Body of pancreas (tissue), 4 donors: Measurements from ENCODE around the gene IL1F10. TPM values are rescaled to one million over a fixed set of nuclear protein-coding genes. Genes with fewer than 3 reads are reported as not detected.

Experiments used
- ATAC-seq: fragments of 150-250 bp; one replicate; pipeline ENCODE4 v1.9.1; 2016
- DNase-seq, 4 donors: peaks; one replicate each; pipeline ENCODE4 v3.0.0-alpha.2; 2019
- H3K27ac ChIP-seq, 4 donors: fragments of 200-600 bp; sonication (generic); 1 replicate in 3 of 4; 2 replicates in 1 of 4; pipeline versions ENCODE4 v1.5.1 to v1.6.1; 2016 to 2019; ENCODE audit warnings: mild to moderate bottlenecking in 1 of 4, mixed read lengths in 1 of 4, moderate library complexity in 1 of 4
- H3K27me3 ChIP-seq, 2 donors: fragments of 200-600 bp; sonication (generic); one replicate each; pipeline ENCODE4 v1.6.0; 2016; ENCODE audit warnings: mild to moderate bottlenecking in 1 of 2
- H3K36me3 ChIP-seq, 2 donors: fragments of 200-600 bp; sonication (generic); replicated peaks in 1 of 2; 2 replicates each; pipeline ENCODE4 v1.5.1; 2016; ENCODE audit warnings: low read depth in 2 of 2; ENCODE audit not compliant: insufficient read depth in 1 of 2
- H3K4me1 ChIP-seq: fragments of 200-600 bp; sonication (generic); one replicate; pipeline ENCODE4 v1.6.0; 2016
- H3K4me3 ChIP-seq, 2 donors: fragments of 200-600 bp; sonication (generic); 1 replicate in 1 of 2; 2 replicates in 1 of 2; pipeline ENCODE4 v1.5.1; 2016 to 2019
- H3K9me3 ChIP-seq, 3 donors: fragments of 200-600 bp; sonication (generic); 1 replicate in 2 of 3; 2 replicates in 1 of 3; pipeline ENCODE4 v1.5.1; 2016
- POLR2A ChIP-seq, 3 donors: fragments of 450-650 bp; IDR thresholded peaks; one replicate each; pipeline ENCODE4 v1.6.1; 2016; ENCODE audit warnings: antibody characterized with exemption in 3 of 3, mild to moderate bottlenecking in 2 of 3
- WGBS, 2 donors: methylation state at CpG; one replicate each; pipeline ENCODE4 v1.1.5; 2017; 5-methylcytosine and 5-hydroxymethylcytosine counted together
- intact Hi-C: fragments of 100-400 bp; cut with DNase I; formaldehyde crosslinking; loops from one replicate; pipeline ENCODE4 v1.15.1; 2023
- total RNA-seq, 2 donors: library from RNA; depleted of rRNA; stranded (reverse); fragments of >200 nt; gene quantifications; one replicate each; pipeline ENCODE4 v1.1.0, GENCODE V29; 2016
- TF ChIP-seq, protein P1 (sequence below), 7 experiments: fragments of 450-650 bp in 4 of 7; fragments of 200-600 bp in 3 of 7; sonication (generic) in 3 of 7; IDR thresholded peaks; one replicate each; pipeline ENCODE4 v1.5.1; 2016 to 2019; ENCODE audit warnings: antibody characterized with exemption in 7 of 7

Gene IL1F10
- total RNA-seq, 2 donors from 2014 or later = not detected

DNA sequence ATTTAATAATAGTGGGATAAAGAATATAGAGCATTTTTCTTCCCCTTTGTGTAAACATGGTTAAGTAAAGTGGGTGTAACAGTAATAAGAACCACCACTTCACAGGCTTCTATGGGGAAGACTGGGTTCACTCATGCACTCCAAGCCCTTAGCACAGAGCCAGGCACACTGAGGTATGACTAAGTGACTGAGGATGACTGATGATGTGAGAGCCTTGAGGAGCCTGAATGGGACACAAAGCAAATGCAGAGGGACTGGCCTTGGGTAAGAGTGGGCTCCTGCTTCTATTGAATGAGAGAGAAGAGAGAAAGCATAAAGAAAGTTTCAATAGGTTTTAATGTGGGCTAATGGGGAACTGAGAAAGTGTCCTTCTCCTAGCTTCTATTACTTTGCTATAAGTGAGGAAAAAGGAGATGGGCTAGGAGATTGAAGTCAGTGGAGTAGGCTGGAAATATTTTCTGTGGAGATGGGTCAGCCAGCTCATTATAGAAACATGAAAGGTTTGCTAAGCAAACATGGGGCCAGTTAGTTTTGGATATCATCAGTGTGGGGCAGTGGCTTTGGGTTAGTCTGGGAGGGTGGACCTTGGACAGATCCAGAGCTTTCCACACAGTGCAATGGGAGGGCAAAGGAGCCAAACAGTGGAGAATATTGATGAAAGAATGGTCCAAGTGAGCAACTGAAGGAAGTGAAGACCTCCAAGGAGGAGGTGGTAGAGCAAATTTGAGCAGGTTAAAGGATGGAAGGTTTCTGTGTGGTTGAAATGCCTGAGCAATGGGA lies 20.6 kb downstream of the IL1F10 start:
- Histone ChIP-seq H3K27ac (no peak overlapping the region), H3K4me1 (no peaks in the 10 kb centered on the region), H3K4me3 (no peak overlapping the region), H3K27me3 (no peaks in the 10 kb centered on the region), H3K9me3 (no peaks in the 10 kb centered on the region), H3K36me3 (no peaks in the 10 kb centered on the region)
- intact Hi-C loops = no loop called here
- DNase-seq (no peak), ATAC-seq (no peak)
- TF ChIP-seq, protein P1, sequence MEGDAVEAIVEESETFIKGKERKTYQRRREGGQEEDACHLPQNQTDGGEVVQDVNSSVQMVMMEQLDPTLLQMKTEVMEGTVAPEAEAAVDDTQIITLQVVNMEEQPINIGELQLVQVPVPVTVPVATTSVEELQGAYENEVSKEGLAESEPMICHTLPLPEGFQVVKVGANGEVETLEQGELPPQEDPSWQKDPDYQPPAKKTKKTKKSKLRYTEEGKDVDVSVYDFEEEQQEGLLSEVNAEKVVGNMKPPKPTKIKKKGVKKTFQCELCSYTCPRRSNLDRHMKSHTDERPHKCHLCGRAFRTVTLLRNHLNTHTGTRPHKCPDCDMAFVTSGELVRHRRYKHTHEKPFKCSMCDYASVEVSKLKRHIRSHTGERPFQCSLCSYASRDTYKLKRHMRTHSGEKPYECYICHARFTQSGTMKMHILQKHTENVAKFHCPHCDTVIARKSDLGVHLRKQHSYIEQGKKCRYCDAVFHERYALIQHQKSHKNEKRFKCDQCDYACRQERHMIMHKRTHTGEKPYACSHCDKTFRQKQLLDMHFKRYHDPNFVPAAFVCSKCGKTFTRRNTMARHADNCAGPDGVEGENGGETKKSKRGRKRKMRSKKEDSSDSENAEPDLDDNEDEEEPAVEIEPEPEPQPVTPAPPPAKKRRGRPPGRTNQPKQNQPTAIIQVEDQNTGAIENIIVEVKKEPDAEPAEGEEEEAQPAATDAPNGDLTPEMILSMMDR (IDR thresholded peaks at IDR 0.05) = no peak
- TF ChIP-seq POLR2A (IDR thresholded peaks at IDR 0.05) = no peak

DNA sequence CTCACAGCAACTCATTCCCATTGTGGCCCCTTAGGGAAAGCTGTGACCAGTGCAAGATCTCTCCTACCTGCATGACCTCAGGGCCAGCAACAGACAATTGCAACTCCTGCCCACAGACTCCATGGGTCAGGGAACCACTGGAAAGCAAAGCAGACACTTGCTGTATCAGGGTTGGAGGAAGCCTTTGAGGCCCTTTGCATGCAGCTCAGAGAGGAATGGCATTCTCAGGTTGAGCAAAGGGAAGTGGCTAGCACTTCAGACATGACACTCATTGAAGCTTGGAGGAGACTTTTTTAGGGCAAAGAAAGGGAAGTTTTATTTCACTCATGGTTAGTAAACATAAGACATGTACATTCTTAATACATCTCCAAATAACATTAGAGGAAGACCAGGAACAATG lies 22.1 kb downstream of the IL1F10 start:
- no peak for DNase-seq
- ATAC-seq = no peak
- H3K4me3 ChIP-seq = no peak overlapping the region
- intact Hi-C loops = no loop called here
- H3K27ac ChIP-seq = no peak overlapping the region
- TF ChIP-seq POLR2A (IDR thresholded peaks at IDR 0.05) = no peak
- TF ChIP-seq, protein P1 (IDR thresholded peaks at IDR 0.05) = no peak
- no peaks in the 10 kb centered on the region for H3K27me3 ChIP-seq
- H3K9me3 ChIP-seq = no peaks in the 10 kb centered on the region
- no peaks in the 10 kb centered on the region for H3K36me3 ChIP-seq
- H3K4me1 ChIP-seq = no peaks in the 10 kb centered on the region

DNA sequence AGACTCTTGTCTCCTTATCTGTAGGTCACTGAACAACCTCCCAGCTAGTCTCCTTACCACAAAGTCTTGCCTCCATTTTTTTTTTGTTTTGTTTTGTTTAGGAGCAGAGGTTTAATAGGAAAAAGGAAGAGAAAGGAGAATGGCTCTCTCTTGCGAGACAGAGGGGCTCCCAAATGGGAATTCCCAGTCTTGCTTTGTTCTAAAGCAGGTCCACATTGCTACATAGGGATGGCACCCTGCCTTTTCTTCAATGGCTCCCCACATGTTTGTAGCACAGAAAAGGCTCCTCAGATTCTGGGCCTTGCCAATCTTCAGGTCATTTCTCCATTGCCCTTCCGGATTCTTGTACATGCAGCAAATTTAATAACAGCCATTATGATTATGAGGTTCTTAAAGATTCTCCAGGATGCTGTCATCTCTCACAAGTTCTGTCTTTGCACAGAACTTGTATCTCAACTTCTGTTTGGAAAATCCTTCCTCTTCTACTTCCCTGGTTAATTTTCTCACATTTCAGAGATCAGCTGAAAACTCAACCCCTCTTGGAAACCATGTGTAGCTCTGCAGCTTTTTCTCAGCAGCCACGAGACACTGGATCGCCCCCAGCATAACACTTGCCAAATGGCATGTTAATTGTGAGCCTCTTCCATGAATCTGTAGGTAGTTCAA lies 23.6 kb downstream of the IL1F10 start:
- no peaks in the 10 kb centered on the region for H3K4me1 ChIP-seq
- no peak overlapping the region for H3K27ac ChIP-seq
- H3K27me3 ChIP-seq = no peaks in the 10 kb centered on the region
- no peaks in the 10 kb centered on the region for H3K36me3 ChIP-seq
- intact Hi-C loops = no loop called here
- WGBS, 2 donors = 58 to 59% methylated on average over 4 of the region's 4 CpGs
- TF ChIP-seq POLR2A (IDR thresholded peaks at IDR 0.05) = no peak
- TF ChIP-seq, protein P1 (IDR thresholded peaks at IDR 0.05) = no peak
- ATAC-seq (no peak), DNase-seq (no peak)
- no peak overlapping the region for H3K4me3 ChIP-seq
- H3K9me3 ChIP-seq = no peaks in the 10 kb centered on the region

DNA sequence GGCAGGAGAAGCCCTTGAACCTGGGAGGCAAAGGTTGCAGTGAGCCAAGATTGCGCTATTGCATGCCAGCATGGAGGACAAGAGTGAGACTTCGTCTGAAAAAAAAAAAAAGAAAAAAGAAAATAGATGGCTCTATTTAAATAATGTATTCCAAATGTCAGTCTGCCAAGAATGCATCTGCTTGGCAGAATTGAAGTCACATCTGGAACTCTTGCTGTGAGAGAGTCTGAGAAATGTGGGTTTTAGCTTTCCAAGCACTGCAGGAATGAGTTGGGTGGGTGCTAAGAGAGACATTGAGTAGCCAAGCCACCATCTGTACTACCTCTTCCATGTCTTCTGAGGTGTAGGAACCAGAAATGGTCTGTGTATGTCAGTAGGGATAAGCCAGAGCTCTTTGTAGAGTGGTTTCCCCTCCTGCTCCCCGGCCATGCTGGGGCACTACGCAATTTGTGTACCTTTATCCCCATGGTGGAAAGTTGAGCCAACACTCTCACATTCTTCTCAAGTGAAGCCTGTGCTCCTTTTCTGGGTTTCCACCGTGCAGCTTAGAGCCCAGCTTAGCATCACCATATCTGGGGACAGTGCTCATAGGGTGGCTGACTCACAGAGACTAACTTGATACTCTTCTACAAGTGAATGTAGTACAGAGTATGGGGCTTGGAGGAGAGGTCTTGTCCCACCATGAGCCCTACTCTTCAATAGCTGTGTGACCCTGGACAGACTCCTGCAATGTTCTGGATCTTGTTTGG lies 25.3 kb downstream of the IL1F10 start:
- DNase-seq (no peak), ATAC-seq (no peak)
- TF ChIP-seq, protein P1 (IDR thresholded peaks at IDR 0.05) = no peak
- 79 to 81% methylated on average over 4 to 5 of the region's 5 CpGs for WGBS, 2 donors
- no peaks in the 10 kb centered on the region for H3K4me1 ChIP-seq
- H3K27ac ChIP-seq = no peak overlapping the region
- H3K9me3 ChIP-seq = no peaks in the 10 kb centered on the region
- no peak overlapping the region for H3K4me3 ChIP-seq
- H3K36me3 ChIP-seq = no peaks in the 10 kb centered on the region
- intact Hi-C loops = no loop called here
- no peaks in the 10 kb centered on the region for H3K27me3 ChIP-seq
